Peyer's patch (tissue), 4 donors: ENCODE data around the gene OR10A4.

Experiments used
- CTCF ChIP-seq, 6 experiments: fragments of 450-650 bp in 4 of 6; fragments of 200-600 bp in 2 of 6; sonication (generic) in 1 of 6; IDR thresholded peaks; one replicate each; pipeline ENCODE4 v1.5.1; 2017 to 2019; ENCODE audit warnings: antibody characterized with exemption in 6 of 6, mild to moderate bottlenecking in 3 of 6, moderate library complexity in 1 of 6
- POLR2A ChIP-seq, 2 donors: fragments of 450-650 bp; IDR thresholded peaks; one replicate each; pipeline ENCODE4 v1.5.1; 2017; ENCODE audit warnings: antibody characterized with exemption in 2 of 2, mild to moderate bottlenecking in 2 of 2, moderate library complexity in 2 of 2

GRCh38 chr11:6862961-6863360 is 13.5 kb upstream of the OR10A4 start, which contains the start of gene OR10A2:
- TF ChIP-seq POLR2A (IDR thresholded peaks at IDR 0.05): no peak
- no peak for TF ChIP-seq CTCF (IDR thresholded peaks at IDR 0.05)
